Breast epithelium (tissue), 3 donors: ENCODE data around the gene KLHL29.

Experiments used
- POLR2A ChIP-seq: fragments of 450-650 bp; IDR thresholded peaks from one replicate; pipeline ENCODE4 v1.6.1; 2016; ENCODE audit warnings: antibody characterized with exemption, mild to moderate bottlenecking, moderate library complexity
- POLR2AphosphoS5 ChIP-seq, 3 donors: sonication (generic); formaldehyde crosslinking; IDR thresholded peaks; one replicate each; pipeline ENCODE4 v1.6.1; 2017; ENCODE audit warnings: antibody characterized with exemption in 3 of 3
- TF ChIP-seq, protein P1 (sequence below), 3 donors: fragments of 450-650 bp; IDR thresholded peaks; one replicate each; pipeline ENCODE4 v1.5.1; 2016 to 2017; ENCODE audit warnings: antibody characterized with exemption in 3 of 3, mild to moderate bottlenecking in 3 of 3, moderate library complexity in 3 of 3

DNA sequence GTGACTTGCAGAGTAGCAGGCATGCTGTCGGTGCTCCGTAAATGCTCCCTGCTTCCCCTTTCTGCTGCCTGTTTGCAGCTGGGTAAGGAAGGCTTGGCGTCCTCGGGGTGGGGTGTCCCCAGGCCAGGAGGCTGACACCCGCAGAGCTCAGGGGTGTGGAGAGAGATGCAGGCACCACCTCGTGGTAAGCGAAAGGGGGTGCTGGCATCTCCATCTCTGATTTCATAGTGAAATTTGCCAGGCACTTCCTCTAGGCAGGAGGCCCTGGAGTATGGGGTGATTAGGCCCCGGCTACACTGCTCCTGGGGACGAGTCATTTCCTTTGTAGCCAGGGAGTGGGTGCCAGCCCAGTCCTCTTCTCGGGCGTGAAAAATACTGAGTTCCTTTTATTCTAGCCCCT, 160.4 kb downstream of the KLHL29 start:
- TF ChIP-seq POLR2A (no peak), POLR2AphosphoS5 (IDR thresholded peaks at IDR 0.05) (no peak)
- TF ChIP-seq, protein P1, sequence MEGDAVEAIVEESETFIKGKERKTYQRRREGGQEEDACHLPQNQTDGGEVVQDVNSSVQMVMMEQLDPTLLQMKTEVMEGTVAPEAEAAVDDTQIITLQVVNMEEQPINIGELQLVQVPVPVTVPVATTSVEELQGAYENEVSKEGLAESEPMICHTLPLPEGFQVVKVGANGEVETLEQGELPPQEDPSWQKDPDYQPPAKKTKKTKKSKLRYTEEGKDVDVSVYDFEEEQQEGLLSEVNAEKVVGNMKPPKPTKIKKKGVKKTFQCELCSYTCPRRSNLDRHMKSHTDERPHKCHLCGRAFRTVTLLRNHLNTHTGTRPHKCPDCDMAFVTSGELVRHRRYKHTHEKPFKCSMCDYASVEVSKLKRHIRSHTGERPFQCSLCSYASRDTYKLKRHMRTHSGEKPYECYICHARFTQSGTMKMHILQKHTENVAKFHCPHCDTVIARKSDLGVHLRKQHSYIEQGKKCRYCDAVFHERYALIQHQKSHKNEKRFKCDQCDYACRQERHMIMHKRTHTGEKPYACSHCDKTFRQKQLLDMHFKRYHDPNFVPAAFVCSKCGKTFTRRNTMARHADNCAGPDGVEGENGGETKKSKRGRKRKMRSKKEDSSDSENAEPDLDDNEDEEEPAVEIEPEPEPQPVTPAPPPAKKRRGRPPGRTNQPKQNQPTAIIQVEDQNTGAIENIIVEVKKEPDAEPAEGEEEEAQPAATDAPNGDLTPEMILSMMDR (IDR thresholded peaks at IDR 0.05), result no peak
